Measurements from ENCODE around the gene APH1B. TPM values are rescaled to one million over a fixed set of nuclear protein-coding genes. Genes with fewer than 3 reads are reported as not detected.

APH1B gene
- total RNA-seq, 1 experiment from 2014 or later: 14.0 TPM

GRCh38 chr15:63255489-63255990, 21.9 kb upstream of the APH1B start:
- TF ChIP-seq REST (IDR thresholded peaks at IDR 0.05; ENCODE audit: insufficient read depth in 1 of 2, low read depth in 2 of 2, low read length in 1 of 2): no peak
- TF ChIP-seq, protein P1, sequence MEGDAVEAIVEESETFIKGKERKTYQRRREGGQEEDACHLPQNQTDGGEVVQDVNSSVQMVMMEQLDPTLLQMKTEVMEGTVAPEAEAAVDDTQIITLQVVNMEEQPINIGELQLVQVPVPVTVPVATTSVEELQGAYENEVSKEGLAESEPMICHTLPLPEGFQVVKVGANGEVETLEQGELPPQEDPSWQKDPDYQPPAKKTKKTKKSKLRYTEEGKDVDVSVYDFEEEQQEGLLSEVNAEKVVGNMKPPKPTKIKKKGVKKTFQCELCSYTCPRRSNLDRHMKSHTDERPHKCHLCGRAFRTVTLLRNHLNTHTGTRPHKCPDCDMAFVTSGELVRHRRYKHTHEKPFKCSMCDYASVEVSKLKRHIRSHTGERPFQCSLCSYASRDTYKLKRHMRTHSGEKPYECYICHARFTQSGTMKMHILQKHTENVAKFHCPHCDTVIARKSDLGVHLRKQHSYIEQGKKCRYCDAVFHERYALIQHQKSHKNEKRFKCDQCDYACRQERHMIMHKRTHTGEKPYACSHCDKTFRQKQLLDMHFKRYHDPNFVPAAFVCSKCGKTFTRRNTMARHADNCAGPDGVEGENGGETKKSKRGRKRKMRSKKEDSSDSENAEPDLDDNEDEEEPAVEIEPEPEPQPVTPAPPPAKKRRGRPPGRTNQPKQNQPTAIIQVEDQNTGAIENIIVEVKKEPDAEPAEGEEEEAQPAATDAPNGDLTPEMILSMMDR (IDR thresholded peaks at IDR 0.05): no peak
- TF ChIP-seq TCF7L2 (IDR thresholded peaks at IDR 0.05; ENCODE audit: low read depth, low read length): no peak
- TF ChIP-seq SIN3A (IDR thresholded peaks at IDR 0.05; ENCODE audit: borderline replicate concordance, insufficient read depth, low read depth, low read length): no peak
- no peak for TF ChIP-seq POLR2AphosphoS5 (IDR thresholded peaks at IDR 0.05; ENCODE audit: low read depth, low read length)
- CTCF ChIA-PET: no interaction called here
- Histone ChIP-seq H3K27me3 (ENCODE audit: control insufficient read depth, insufficient read depth, low read length) (no peaks in the 10 kb centered on the region), H3K9me3 (ENCODE audit: control insufficient read depth, insufficient read depth, low read depth, low read length) (no peaks in the 10 kb centered on the region), H3K27ac (ENCODE audit: low read length) (no peak overlapping the region), H3K4me3 (ENCODE audit: low read depth in 2 of 2, low read length in 2 of 2) (no peak overlapping the region), H3K36me3 (ENCODE audit: control insufficient read depth, insufficient read depth, low read length) (no peaks in the 10 kb centered on the region), H3K4me1 (ENCODE audit: control insufficient read depth, insufficient read depth, low read length) (peaks cover 5% of the 10 kb centered on the region; the same call in 1 of the 2 replicates)
- no peak for DNase-seq (ENCODE audit: low read depth, low spot score)
- intact Hi-C loops (cut with micrococcal nuclease; ENCODE audit: unreplicated experiment): no loop called here
- no peak for ATAC-seq
- POLR2A ChIA-PET: no interaction called here
- in situ Hi-C loops (cut with HindIII; ENCODE audit: low pct_unique_long_range_greater_than_20kb, low sequenced_read_pairs): no loop called here
- no TSS peak for BruUV-seq (replicated peaks)

DNA sequence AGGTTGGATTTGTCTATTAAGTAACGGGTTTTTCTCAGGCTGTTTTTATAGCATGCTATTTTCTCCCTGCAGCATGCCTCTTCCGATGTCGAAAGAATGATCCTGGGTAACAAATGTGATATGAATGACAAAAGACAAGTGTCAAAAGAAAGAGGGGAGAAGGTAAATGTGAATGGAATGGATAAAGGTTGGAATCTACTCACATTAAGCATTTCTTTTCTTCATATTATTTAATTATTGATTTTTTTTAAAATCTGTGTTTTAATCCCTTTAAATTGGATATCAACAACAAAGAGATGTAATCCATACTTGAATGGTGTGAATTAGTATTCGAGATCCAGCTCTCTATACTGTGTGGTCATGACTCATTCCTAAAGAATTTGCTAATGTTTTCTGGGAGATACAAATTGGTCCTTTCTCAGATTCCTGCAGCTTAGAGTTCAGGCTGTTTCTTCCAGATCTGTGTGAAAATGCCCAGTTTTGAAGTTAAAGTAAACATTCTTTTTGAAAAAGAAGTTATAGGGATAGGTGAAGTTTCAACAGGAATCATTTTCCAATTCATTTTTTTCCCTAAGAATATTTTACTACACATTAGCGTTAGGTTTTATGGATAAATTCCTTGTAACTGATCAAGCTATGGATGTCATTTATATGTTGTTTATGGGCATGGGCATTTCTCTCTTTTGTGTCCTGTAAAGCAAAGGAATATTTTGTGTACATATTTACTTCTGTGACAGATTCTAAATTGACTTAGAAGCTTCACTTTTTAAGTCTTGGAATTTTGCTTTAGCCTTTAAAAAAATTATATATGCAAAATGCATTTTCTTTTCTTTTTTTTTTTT, 20.8 kb upstream of the APH1B start:
- Histone ChIP-seq H3K9me3 (ENCODE audit: control insufficient read depth, insufficient read depth, low read depth, low read length) (no peaks in the 10 kb centered on the region), H3K27me3 (ENCODE audit: control insufficient read depth, insufficient read depth, low read length) (no peaks in the 10 kb centered on the region), H3K36me3 (ENCODE audit: control insufficient read depth, insufficient read depth, low read length) (no peaks in the 10 kb centered on the region), H3K4me1 (ENCODE audit: control insufficient read depth, insufficient read depth, low read length) (peaks cover 5% of the 10 kb centered on the region; the same call in 1 of the 2 replicates), H3K4me3 (ENCODE audit: low read depth in 2 of 2, low read length in 2 of 2) (no peak overlapping the region), H3K27ac (ENCODE audit: low read length) (no peak overlapping the region)
- no peak for DNase-seq (ENCODE audit: low read depth, low spot score)
- in situ Hi-C loops (cut with HindIII; ENCODE audit: low pct_unique_long_range_greater_than_20kb, low sequenced_read_pairs) (no loop called here), intact Hi-C loops (cut with micrococcal nuclease; ENCODE audit: unreplicated experiment) (no loop called here)
- no peak for TF ChIP-seq TCF7L2 (IDR thresholded peaks at IDR 0.05; ENCODE audit: low read depth, low read length)
- TF ChIP-seq SIN3A (IDR thresholded peaks at IDR 0.05; ENCODE audit: borderline replicate concordance, insufficient read depth, low read depth, low read length): no peak
- TF ChIP-seq REST (IDR thresholded peaks at IDR 0.05; ENCODE audit: insufficient read depth in 1 of 2, low read depth in 2 of 2, low read length in 1 of 2): no peak
- TF ChIP-seq, protein P1 (IDR thresholded peaks at IDR 0.05): no peak
- no peak for TF ChIP-seq POLR2AphosphoS5 (IDR thresholded peaks at IDR 0.05; ENCODE audit: low read depth, low read length)
- POLR2A ChIA-PET: no interaction called here
- CTCF ChIA-PET: no interaction called here
- no peak for ATAC-seq
- BruUV-seq (replicated peaks): no TSS peak

Measured in Panc1 (cell line).